Stimulated activated CD4-positive, alpha-beta T cell treated with anti-CD3 and anti-CD28 coated beads, Interleukin-4, amount 100 ng/mL, for 24 hours (primary cell): Measurements from ENCODE around the gene ADAD1.

Experiments used
- DNase-seq: peaks from one replicate; pipeline ENCODE4 v3.0.0-alpha.2; 2020

Gene ADAD1

DNA sequence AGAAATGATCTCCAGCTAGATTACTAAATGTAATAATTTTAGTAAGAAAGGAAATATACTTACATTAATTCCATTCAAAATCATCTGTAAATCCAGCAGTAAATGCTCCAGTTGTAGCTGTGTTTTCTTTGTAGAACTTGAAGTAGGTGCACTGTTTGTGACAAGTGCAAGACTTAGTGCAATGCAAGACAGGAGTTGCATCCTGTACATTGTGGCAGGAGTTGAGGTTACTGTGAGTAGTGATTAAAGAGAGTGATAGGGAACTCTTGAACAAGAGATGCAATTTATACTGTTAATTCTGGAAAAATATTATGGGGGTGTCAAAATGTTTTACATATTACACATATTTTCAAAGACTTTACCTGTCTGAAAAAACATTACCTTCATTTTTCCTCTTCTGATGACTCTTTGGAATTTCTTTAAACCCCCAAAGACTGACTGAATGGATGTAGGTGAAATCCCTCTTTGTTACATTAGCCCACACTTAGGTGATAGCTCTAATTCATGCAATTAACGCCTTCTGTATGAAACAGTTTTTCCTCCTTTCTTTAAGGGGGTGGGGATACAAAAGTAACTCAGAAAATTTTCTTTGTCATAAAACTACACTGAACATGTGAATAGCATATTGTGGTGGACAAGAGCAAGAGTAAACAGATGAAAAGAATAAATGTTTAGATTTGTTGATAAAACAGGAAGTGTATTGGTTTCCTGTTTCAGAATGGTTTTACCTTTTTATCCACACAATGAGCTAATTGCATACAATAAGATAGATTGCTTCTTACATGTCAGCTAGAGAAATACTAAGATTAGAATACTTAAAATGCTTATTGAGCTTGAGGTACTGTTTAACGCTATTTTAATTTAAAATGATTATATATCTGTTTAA is 77.7 kb downstream of the ADAD1 start, which contains the start of gene IL2:
TSS of gene IL2 (minus strand) at position 495 of the 886 bp plus-strand sequence. CDS start at position 210, 285 bp downstream.
- peak; percentile 47 for DNase-seq

GRCh38 chr4:122458625-122459024 is 79.8 kb downstream of the ADAD1 start:
- peak; percentile 69 for DNase-seq

- DNase-seq = no peak
Measured at GRCh38 chr4:122469457-122469856, 90.6 kb downstream of the ADAD1 start.

GRCh38 chr4:122475233-122475632 is 96.4 kb downstream of the ADAD1 start:
- DNase-seq = no peak

- no peak for DNase-seq
Measured at GRCh38 chr4:122476126-122476525, 97.3 kb downstream of the ADAD1 start.

DNA sequence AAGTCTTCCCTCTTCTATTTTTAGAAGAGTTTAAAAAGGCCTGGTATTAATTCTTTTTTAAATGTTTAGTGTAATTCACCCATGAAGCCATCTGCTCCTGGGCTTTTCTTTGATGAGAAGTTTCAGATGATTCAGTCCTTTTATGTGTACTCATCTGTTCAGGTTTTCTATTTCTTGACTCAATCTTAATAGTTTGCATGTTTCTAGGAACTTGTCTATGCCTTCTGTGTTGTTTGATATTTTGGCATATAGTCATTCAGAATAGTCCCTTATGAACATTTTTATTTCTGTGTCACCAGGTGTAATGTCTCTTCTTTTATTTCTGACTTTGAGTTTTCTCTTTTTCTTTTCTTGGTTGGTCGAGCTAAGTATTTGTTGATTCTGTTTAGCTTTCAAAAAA is 97.9 kb downstream of the ADAD1 start:
- no peak for DNase-seq
